Ishikawa (cell line): ENCODE data around the gene ACSS1.

ENCODE experiments used
- CEBPB ChIP-seq: IDR thresholded peaks from 2 replicates; pipeline ENCODE4 v1.6.1; 2012
- EP300 ChIP-seq: IDR thresholded peaks from 2 replicates; pipeline ENCODE4 v1.6.1; 2012; ENCODE audit warnings: borderline replicate concordance
- FOXM1 ChIP-seq: IDR thresholded peaks from 2 replicates; pipeline ENCODE4 v1.6.1; 2012; ENCODE audit warnings: low read depth, borderline replicate concordance
- USF1 ChIP-seq: IDR thresholded peaks from 2 replicates; pipeline ENCODE4 v1.6.1; 2012

GRCh38 chr20:25036331-25036936 is 21.5 kb downstream of the ACSS1 start:
- no peak for TF ChIP-seq FOXM1
- TF ChIP-seq CEBPB, result no peak
- TF ChIP-seq EP300, result no peak
- TF ChIP-seq USF1, result no peak
